Measurements from ENCODE around the gene ZNF286A.
"Not testable (repeated sequence)": the region's sequence is repeated elsewhere in the genome, so short reads cannot be mapped to it uniquely, and the experiment has no call there.

ZNF286A gene

GRCh38 chr17:15699413-15699924 is at the start of gene ZNF286A:
Gene ZNF286A (plus strand): TSS chr17:15699752. CDS start chr17:15700330, 578 bp downstream.
- peak; percentile 93 for DNase-seq

GRCh38 chr17:15649861-15650421 is 49.6 kb upstream of the ZNF286A start:
- DNase-seq: no peak

- DNase-seq: no peak
These were observed 48.6 kb upstream of the ZNF286A start for GRCh38 chr17:15650741-15651582.

GRCh38 chr17:15651583-15652110 is 47.9 kb upstream of the ZNF286A start:
- DNase-seq: peak; percentile 21

- no peak for DNase-seq
These were observed 46.6 kb upstream of the ZNF286A start for GRCh38 chr17:15652960-15653359.

- not testable (repeated sequence) for DNase-seq
These were observed 45.2 kb upstream of the ZNF286A start for GRCh38 chr17:15654401-15654800.

- no peak for DNase-seq
These were observed 44.5 kb upstream of the ZNF286A start for GRCh38 chr17:15654886-15655561.

- DNase-seq: no peak
These were observed 41.7 kb upstream of the ZNF286A start for GRCh38 chr17:15657868-15658267.

GRCh38 chr17:15658296-15658695 is 41.3 kb upstream of the ZNF286A start:
- DNase-seq: no peak

- no peak for DNase-seq
These were observed 40.3 kb upstream of the ZNF286A start for GRCh38 chr17:15659236-15659635.

GRCh38 chr17:15659663-15660062 is 39.9 kb upstream of the ZNF286A start:
- DNase-seq: no peak

- DNase-seq: no peak
These were observed 39.5 kb upstream of the ZNF286A start for GRCh38 chr17:15660077-15660476.

GRCh38 chr17:15662681-15663080 is 36.9 kb upstream of the ZNF286A start:
- DNase-seq: no peak

GRCh38 chr17:15663176-15663575 is 36.4 kb upstream of the ZNF286A start:
- DNase-seq: no peak

- no peak for DNase-seq
These were observed 35.9 kb upstream of the ZNF286A start for GRCh38 chr17:15663691-15664090.

GRCh38 chr17:15669526-15669925 is 30.0 kb upstream of the ZNF286A start:
- DNase-seq: not testable (repeated sequence)

- DNase-seq: not testable (repeated sequence)
These were observed 24.9 kb upstream of the ZNF286A start for GRCh38 chr17:15674640-15675039.

- not testable (repeated sequence) for DNase-seq
These were observed 23.6 kb upstream of the ZNF286A start for GRCh38 chr17:15675991-15676390.

GRCh38 chr17:15683135-15683534 is 16.4 kb upstream of the ZNF286A start:
- not testable (repeated sequence) for DNase-seq

GRCh38 chr17:15683824-15684478 is 15.6 kb upstream of the ZNF286A start, which contains the start of gene TRIM16:
Gene TRIM16 (minus strand): TSS chr17:15684311. CDS start chr17:15651609, 32,702 bp downstream.
- peak; percentile 81 for DNase-seq

- DNase-seq: not testable (repeated sequence)
These were observed 12.1 kb upstream of the ZNF286A start for GRCh38 chr17:15687494-15687893.

GRCh38 chr17:15698967-15699366 is 585 bp upstream of the ZNF286A start:
- not testable (repeated sequence) for DNase-seq

GRCh38 chr17:15699937-15700336 is 385 bp downstream of the ZNF286A start:
- not testable (repeated sequence) for DNase-seq

Data from stimulated activated CD4-positive, alpha-beta T cell treated with anti-CD3 and anti-CD28 coated beads, Interleukin-4, amount 100 ng/mL, for 1 hour (primary cell).